HCT116 (cell line): Measurements from ENCODE around the gene NDUFS6. TPM values are rescaled to one million over a fixed set of nuclear protein-coding genes. Genes with fewer than 3 reads are reported as not detected.

Source experiments
- ATAC-seq: fragments of 200-7000 bp; cut with Tn5 transposase; 2 replicates; pipeline ENCODE4 v1.9.1; 2020; ENCODE audit warnings: mild to moderate bottlenecking, moderate library complexity
- BruUV-seq: library from RNA; stranded (reverse); fragments of 400-500 nt; replicated peaks from 2 replicates; lab custom pipeline; 2021; lab: Mats Ljungman, UMichigan
- CTCF ChIA-PET: fragments of 300-600 bp; sonication (Branson Sonifier 250); formaldehyde crosslinking; loops from one replicate; lab custom pipeline; 2021; ENCODE audit warnings: antibody characterized with exemption; lab: Charles Lee
- POLR2A ChIA-PET: fragments of 300-600, 350-600 bp; sonication (Branson Sonifier 250); formaldehyde crosslinking; loops from one replicate; lab custom pipeline; 2021; ENCODE audit warnings: antibody characterized with exemption; lab: Charles Lee
- RAD21 ChIA-PET, 2 experiments: fragments of 300-600 bp; sonication (Branson Sonifier 250); formaldehyde crosslinking; loops; one replicate each; lab custom pipeline; 2023; ENCODE audit warnings: low total read pairs in 2 of 2; ENCODE audit not compliant: uncharacterized antibody in 2 of 2, unreplicated experiment in 2 of 2, low non-redundant PET in 1 of 2; lab: Charles Lee
- DNase-seq: peaks from one replicate; pipeline ENCODE4 v3.0.0-alpha.2; 2010; ENCODE audit warnings: low read depth, low spot score
- H2AFZ ChIP-seq: fragments of 200-600 bp; shearing (Covaris generic), sonication (generic); 2 replicates; pipeline ENCODE4 v1.6.1; 2017; ENCODE audit warnings: low read depth, mixed run types, mixed read lengths, antibody characterized with exemption, low read length; ENCODE audit not compliant: poor library complexity, severe bottlenecking
- H3K27ac ChIP-seq: 2 replicates; pipeline ENCODE4 v1.5.1; 2012; ENCODE audit warnings: low read depth, low read length
- H3K27me3 ChIP-seq: fragments of 200-600 bp; sonication (generic); 2 replicates; pipeline ENCODE4 v1.6.1; 2016; ENCODE audit warnings: mixed run types, low read length, mixed read lengths; ENCODE audit not compliant: insufficient read depth
- H3K36me3 ChIP-seq, 2 experiments: fragments of 200-500 bp in 1 of 2; fragments of 200-600 bp in 1 of 2; sonication (Bioruptor generic) in 1 of 2; sonication (generic) in 1 of 2; 2 replicates each; pipeline versions ENCODE4 v1.5.1 to v1.6.1; 2014 to 2016; ENCODE audit warnings: low read length in 2 of 2, inconsistent platforms in 1 of 2, mixed read lengths in 1 of 2, mixed run types in 1 of 2; ENCODE audit not compliant: insufficient read depth in 2 of 2, control insufficient read depth in 1 of 2
- H3K4me1 ChIP-seq, 2 experiments: fragments of 200-600 bp in 1 of 2; sonication (generic) in 1 of 2; 2 replicates each; pipeline versions ENCODE4 v1.5.1 to v1.6.1; 2012 to 2017; ENCODE audit warnings: low read length in 2 of 2, inconsistent platforms in 1 of 2, mild to moderate bottlenecking in 1 of 2, mixed read lengths in 1 of 2, mixed run types in 1 of 2, moderate library complexity in 1 of 2; ENCODE audit not compliant: insufficient read depth in 2 of 2, control insufficient read depth in 1 of 2
- H3K4me2 ChIP-seq: fragments of 200-600 bp; sonication (generic); 2 replicates; pipeline ENCODE4 v1.6.1; 2017; ENCODE audit warnings: mixed run types, low read length, mixed read lengths
- H3K4me3 ChIP-seq, 2 experiments: fragments of 200-600 bp in 1 of 2; sonication (generic) in 1 of 2; replicated peaks in 1 of 2; 2 replicates each; pipeline ENCODE4 v1.5.1; 2011 to 2016; ENCODE audit warnings: low read length in 2 of 2, control low read depth in 1 of 2, low read depth in 1 of 2, mild to moderate bottlenecking in 1 of 2, mixed read lengths in 1 of 2, mixed run types in 1 of 2
- H3K79me2 ChIP-seq: fragments of 200-600 bp; sonication (generic); 2 replicates; pipeline ENCODE4 v1.6.1; 2017; ENCODE audit warnings: mild to moderate bottlenecking, mixed run types, low read length, moderate library complexity, mixed read lengths; ENCODE audit not compliant: insufficient read depth
- H3K9ac ChIP-seq: fragments of 200-600 bp; sonication (generic); 2 replicates; pipeline ENCODE4 v1.6.1; 2016; ENCODE audit warnings: low read length, mixed read lengths
- H3K9me2 ChIP-seq: fragments of 200-600 bp; sonication (generic), shearing (Covaris generic); 2 replicates; pipeline ENCODE4 v1.6.1; 2017; ENCODE audit warnings: mixed run types, mild to moderate bottlenecking, moderate library complexity; ENCODE audit not compliant: insufficient read depth
- H3K9me3 ChIP-seq, 2 experiments: fragments of 200-500 bp in 1 of 2; fragments of 200-600 bp in 1 of 2; sonication (Bioruptor generic) in 1 of 2; sonication (generic) in 1 of 2; 2 replicates each; pipeline ENCODE4 v1.6.1; 2014 to 2017; ENCODE audit warnings: low read length in 2 of 2, mixed read lengths in 2 of 2, inconsistent platforms in 1 of 2, low read depth in 1 of 2, mild to moderate bottlenecking in 1 of 2, mixed run types in 1 of 2, moderate library complexity in 1 of 2; ENCODE audit not compliant: control insufficient read depth in 1 of 2, insufficient read depth in 1 of 2
- H4K20me1 ChIP-seq: fragments of 200-600 bp; sonication (generic), shearing (Covaris generic); 2 replicates; pipeline ENCODE4 v1.6.1; 2017; ENCODE audit warnings: mixed run types, mild to moderate bottlenecking, moderate library complexity; ENCODE audit not compliant: insufficient read depth
- CBX3 ChIP-seq: IDR thresholded peaks from 2 replicates; pipeline ENCODE4 v1.6.1; 2012; ENCODE audit warnings: low read depth
- CEBPB ChIP-seq: IDR thresholded peaks from 2 replicates; pipeline ENCODE4 v1.6.1; 2012; ENCODE audit warnings: low read depth
- EGR1 ChIP-seq: IDR thresholded peaks from 2 replicates; pipeline ENCODE4 v1.6.1; 2012; ENCODE audit warnings: low read depth
- ELF1 ChIP-seq: IDR thresholded peaks from 2 replicates; pipeline ENCODE4 v1.6.1; 2012; ENCODE audit warnings: low read depth, borderline replicate concordance
- EZH2 ChIP-seq: fragments of 200-600 bp; sonication (generic); IDR thresholded peaks from 2 replicates; pipeline ENCODE4 v1.6.1; 2017; ENCODE audit warnings: antibody characterized with exemption, mixed run types
- EZH2phosphoT487 ChIP-seq: fragments of 200-600 bp; IDR thresholded peaks from 2 replicates; pipeline ENCODE4 v1.6.1; 2018; ENCODE audit warnings: antibody characterized with exemption, borderline replicate concordance
- FOSL1 ChIP-seq: IDR thresholded peaks from 2 replicates; pipeline ENCODE4 v1.6.1; 2012; ENCODE audit warnings: low read depth
- JUND ChIP-seq: IDR thresholded peaks from 2 replicates; pipeline ENCODE4 v1.6.1; 2012
- POLR2A ChIP-seq: IDR thresholded peaks from 2 replicates; pipeline ENCODE4 v1.7.0; 2011; ENCODE audit warnings: borderline replicate concordance; ENCODE audit not compliant: insufficient read depth, insufficient read length; ENCODE audit errors: extremely low read depth
- RAD21 ChIP-seq: IDR thresholded peaks from 2 replicates; pipeline ENCODE4 v1.6.1; 2012; ENCODE audit warnings: low read depth, mild to moderate bottlenecking
- SIN3A ChIP-seq: IDR thresholded peaks from 2 replicates; pipeline ENCODE4 v1.6.1; 2012; ENCODE audit warnings: low read depth
- SP1 ChIP-seq: IDR thresholded peaks from 2 replicates; pipeline ENCODE4 v1.6.1; 2012; ENCODE audit warnings: low read depth
- TCF7L2 ChIP-seq: IDR thresholded peaks from 2 replicates; pipeline ENCODE4 v1.7.0; 2011; ENCODE audit warnings: borderline replicate concordance, inconsistent platforms; ENCODE audit not compliant: insufficient read depth, insufficient read length; ENCODE audit errors: extremely low read depth
- YY1 ChIP-seq: IDR thresholded peaks from 2 replicates; pipeline ENCODE4 v1.6.1; 2011; ENCODE audit warnings: low read length, low read depth, moderate library complexity, mild to moderate bottlenecking; ENCODE audit not compliant: insufficient replicate concordance; ENCODE audit errors: extremely low read depth
- ZFX ChIP-seq: fragments of 450-650 bp; IDR thresholded peaks from 2 replicates; pipeline ENCODE4 v1.6.1; 2017
- ZNF274 ChIP-seq: fragments of 200-500 bp; sonication (Bioruptor generic); IDR thresholded peaks from 2 replicates; pipeline ENCODE4 v1.6.1; 2014; ENCODE audit warnings: mild to moderate bottlenecking, low read depth, low read length, inconsistent platforms
- intact Hi-C: fragments of 100-400 bp; cut with micrococcal nuclease; formaldehyde crosslinking; loops from 2 replicates; pipeline ENCODE4 v1.10.0; 2022
- total RNA-seq: library from RNA; stranded (reverse); gene quantifications from one replicate; pipeline ENCODE4 v1.2.1, GENCODE V29; 2021; ENCODE audit not compliant: unreplicated experiment
- TF ChIP-seq, protein P1 (sequence below), 3 experiments: fragments of 200-600 bp in 1 of 3; sonication (generic) in 1 of 3; IDR thresholded peaks in 2 of 3; conservative IDR thresholded peaks in 1 of 3; 2 replicates each; pipeline ENCODE4 v1.5.1; 2012 to 2017; ENCODE audit warnings: low read depth in 2 of 3, low read length in 2 of 3, antibody characterized with exemption in 1 of 3, borderline replicate concordance in 1 of 3, control low read depth in 1 of 3, mild to moderate bottlenecking in 1 of 3, mixed read lengths in 1 of 3, mixed run types in 1 of 3, moderate library complexity in 1 of 3; ENCODE audit not compliant: insufficient read depth in 1 of 3
- TF ChIP-seq, protein P2 (sequence below): IDR thresholded peaks from 2 replicates; pipeline ENCODE4 v1.6.1; 2011; ENCODE audit warnings: mild to moderate bottlenecking, low read length, moderate library complexity; ENCODE audit not compliant: insufficient replicate concordance; ENCODE audit errors: extremely low read depth
- TF ChIP-seq, protein P3 (sequence below): IDR thresholded peaks from 2 replicates; pipeline ENCODE4 v1.6.1; 2012
- TF ChIP-seq, protein P4 (sequence below): IDR thresholded peaks from 2 replicates; pipeline ENCODE4 v1.6.1; 2012

NDUFS6 gene
- total RNA-seq, 1 experiment from 2014 or later, result 43.8 TPM

DNA sequence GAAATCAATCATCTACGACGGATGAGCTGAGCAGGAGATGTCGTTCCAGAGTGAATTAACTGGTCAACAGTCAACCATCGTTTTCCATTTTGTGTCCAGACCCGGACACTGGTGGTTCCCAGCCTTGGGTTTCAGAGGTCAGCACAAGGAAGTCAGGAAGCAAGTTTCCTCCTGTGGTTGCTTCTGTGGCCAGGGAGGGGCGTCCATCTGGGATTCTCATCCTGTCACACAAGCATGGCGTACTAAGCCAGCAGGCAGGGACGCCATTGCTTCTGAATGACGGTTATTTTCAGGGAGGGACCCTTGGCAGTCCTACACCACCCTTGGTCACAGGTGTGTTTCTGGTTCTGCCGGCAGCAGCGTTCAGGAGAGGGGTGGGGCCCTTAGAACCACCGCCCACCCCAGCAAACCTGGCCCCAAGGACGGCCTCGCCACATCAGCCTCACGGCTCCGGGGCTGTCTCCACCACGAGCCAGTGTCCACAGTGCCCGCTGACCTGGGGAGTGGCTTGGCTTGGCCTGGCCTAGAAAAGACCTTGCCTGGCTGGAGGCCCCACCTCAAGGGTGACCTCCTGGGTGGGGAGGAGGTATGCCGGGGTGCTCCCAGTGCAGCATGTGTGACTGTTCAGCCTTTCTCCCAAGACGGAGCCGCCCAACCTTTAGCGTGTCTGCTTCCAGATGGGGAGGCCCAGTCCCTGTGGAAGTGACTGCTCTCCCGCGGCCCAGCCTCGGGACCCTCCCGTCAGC, 25.2 kb downstream of the NDUFS6 start:
- no peak overlapping the region for H3K4me2 ChIP-seq
- no TSS peak for BruUV-seq
- H3K27me3 ChIP-seq, result no peaks in the 10 kb centered on the region
- POLR2A ChIA-PET, result no interaction called here
- no peaks in the 10 kb centered on the region for H3K4me1 ChIP-seq
- CTCF ChIA-PET, result no interaction called here
- no peak for ATAC-seq
- TF ChIP-seq YY1 (no peak), SP1 (no peak), CEBPB (no peak), RAD21 (no peak), ZFX (no peak), EGR1 (no peak), ZNF274 (no peak), ELF1 (no peak), SIN3A (no peak), FOSL1 (no peak), EZH2phosphoT487 (no peak), CBX3 (no peak), TCF7L2 (no peak), EZH2 (no peak), POLR2A (no peak), JUND (no peak)
- TF ChIP-seq, protein P1, sequence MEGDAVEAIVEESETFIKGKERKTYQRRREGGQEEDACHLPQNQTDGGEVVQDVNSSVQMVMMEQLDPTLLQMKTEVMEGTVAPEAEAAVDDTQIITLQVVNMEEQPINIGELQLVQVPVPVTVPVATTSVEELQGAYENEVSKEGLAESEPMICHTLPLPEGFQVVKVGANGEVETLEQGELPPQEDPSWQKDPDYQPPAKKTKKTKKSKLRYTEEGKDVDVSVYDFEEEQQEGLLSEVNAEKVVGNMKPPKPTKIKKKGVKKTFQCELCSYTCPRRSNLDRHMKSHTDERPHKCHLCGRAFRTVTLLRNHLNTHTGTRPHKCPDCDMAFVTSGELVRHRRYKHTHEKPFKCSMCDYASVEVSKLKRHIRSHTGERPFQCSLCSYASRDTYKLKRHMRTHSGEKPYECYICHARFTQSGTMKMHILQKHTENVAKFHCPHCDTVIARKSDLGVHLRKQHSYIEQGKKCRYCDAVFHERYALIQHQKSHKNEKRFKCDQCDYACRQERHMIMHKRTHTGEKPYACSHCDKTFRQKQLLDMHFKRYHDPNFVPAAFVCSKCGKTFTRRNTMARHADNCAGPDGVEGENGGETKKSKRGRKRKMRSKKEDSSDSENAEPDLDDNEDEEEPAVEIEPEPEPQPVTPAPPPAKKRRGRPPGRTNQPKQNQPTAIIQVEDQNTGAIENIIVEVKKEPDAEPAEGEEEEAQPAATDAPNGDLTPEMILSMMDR (IDR thresholded peaks at IDR 0.05 in 2 of 3, conservative IDR thresholded peaks at IDR 0.05 in 1 of 3; ENCODE audit: borderline replicate concordance in 1 of 3, insufficient read depth in 1 of 3, low read depth in 2 of 3, low read length in 2 of 3), result no peak
- TF ChIP-seq, protein P2, sequence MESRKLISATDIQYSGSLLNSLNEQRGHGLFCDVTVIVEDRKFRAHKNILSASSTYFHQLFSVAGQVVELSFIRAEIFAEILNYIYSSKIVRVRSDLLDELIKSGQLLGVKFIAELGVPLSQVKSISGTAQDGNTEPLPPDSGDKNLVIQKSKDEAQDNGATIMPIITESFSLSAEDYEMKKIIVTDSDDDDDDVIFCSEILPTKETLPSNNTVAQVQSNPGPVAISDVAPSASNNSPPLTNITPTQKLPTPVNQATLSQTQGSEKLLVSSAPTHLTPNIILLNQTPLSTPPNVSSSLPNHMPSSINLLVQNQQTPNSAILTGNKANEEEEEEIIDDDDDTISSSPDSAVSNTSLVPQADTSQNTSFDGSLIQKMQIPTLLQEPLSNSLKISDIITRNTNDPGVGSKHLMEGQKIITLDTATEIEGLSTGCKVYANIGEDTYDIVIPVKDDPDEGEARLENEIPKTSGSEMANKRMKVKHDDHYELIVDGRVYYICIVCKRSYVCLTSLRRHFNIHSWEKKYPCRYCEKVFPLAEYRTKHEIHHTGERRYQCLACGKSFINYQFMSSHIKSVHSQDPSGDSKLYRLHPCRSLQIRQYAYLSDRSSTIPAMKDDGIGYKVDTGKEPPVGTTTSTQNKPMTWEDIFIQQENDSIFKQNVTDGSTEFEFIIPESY, result no peak
- TF ChIP-seq, protein P3, sequence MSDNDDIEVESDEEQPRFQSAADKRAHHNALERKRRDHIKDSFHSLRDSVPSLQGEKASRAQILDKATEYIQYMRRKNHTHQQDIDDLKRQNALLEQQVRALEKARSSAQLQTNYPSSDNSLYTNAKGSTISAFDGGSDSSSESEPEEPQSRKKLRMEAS, result no peak
- TF ChIP-seq, protein P4, sequence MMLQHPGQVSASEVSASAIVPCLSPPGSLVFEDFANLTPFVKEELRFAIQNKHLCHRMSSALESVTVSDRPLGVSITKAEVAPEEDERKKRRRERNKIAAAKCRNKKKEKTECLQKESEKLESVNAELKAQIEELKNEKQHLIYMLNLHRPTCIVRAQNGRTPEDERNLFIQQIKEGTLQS, result no peak
- no peaks in the 10 kb centered on the region for H3K9me3 ChIP-seq
- H3K9me2 ChIP-seq, result no peaks in the 10 kb centered on the region
- no peaks in the 10 kb centered on the region for H4K20me1 ChIP-seq
- no peak overlapping the region for H2AFZ ChIP-seq
- no peak for DNase-seq
- H3K9ac ChIP-seq, result no peak overlapping the region
- no peak overlapping the region for H3K27ac ChIP-seq
- RAD21 ChIA-PET, result no interaction called here
- no peaks in the 10 kb centered on the region for H3K79me2 ChIP-seq
- intact Hi-C loops, result no loop called here
- no peak overlapping the region for H3K4me3 ChIP-seq
- H3K36me3 ChIP-seq, result peaks cover 0 to 4% of the 10 kb centered on the region in 2 experiments; a peak in 3 of 4 replicates
